CD1c-positive myeloid dendritic cell (primary cell): Measurements from ENCODE around the gene ACACA.
"Not testable (repeated sequence)": the region's sequence is repeated elsewhere in the genome, so short reads cannot be mapped to it uniquely, and the experiment has no call there.

ENCODE experiments used
- DNase-seq: peaks from one replicate; pipeline ENCODE4 v3.0.0-alpha.2; 2016; ENCODE audit errors: extremely low spot score

Gene ACACA

DNA sequence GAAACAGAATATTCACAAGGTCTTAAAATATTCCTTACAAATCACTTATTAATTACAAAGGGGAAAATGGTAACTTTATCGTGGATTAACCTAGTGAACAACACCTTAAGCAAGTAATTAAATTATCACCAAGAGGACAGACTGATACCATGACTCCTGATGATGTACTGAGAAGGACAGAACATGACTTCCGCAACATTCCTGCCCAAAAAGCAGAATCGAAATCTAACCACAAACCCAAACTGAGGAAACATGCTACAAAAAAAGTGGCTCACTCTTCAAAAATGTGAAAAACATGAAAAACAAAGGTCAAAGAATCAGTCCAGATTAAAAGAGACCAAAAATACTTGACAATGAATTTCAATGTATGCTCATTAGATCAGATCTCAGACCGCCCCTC is 306.4 kb downstream of the ACACA start:
- peak; percentile 45 for DNase-seq

DNA sequence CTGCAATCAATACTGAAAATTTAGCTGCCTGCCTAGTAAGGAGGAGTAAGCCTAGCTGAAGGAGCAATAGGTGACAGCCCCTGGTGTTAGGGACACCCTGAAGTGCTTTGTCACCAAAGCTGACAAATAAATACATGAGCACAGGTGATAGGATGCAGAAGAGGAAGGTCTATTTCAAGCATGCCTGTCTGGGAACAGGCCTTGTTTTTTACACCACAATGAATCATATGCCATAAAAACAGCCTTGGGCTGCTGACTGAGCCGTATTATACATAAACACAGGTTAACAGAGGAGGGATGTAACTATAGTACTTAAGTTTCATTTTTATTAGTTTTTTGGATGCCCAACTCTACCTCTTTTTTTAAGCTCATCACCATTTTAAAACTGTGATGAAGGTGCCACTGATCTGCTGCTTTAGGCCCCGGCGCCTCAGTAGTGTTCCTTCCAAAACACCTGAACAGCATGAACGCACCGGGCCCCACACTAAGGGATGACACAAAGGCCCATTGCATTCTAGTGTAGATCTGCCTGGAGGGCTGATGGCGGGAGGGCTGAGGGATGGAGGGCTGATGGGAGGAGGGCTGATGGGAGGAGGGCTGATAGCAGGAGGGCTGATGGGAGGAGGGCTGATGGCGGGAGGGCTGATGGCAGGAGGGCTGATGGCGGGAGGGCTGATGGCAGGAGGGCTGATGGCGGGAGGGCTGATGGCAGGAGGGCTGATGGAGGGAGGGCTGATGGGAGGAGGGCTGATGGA is 307.5 kb downstream of the ACACA start:
- DNase-seq, result no peak

DNA sequence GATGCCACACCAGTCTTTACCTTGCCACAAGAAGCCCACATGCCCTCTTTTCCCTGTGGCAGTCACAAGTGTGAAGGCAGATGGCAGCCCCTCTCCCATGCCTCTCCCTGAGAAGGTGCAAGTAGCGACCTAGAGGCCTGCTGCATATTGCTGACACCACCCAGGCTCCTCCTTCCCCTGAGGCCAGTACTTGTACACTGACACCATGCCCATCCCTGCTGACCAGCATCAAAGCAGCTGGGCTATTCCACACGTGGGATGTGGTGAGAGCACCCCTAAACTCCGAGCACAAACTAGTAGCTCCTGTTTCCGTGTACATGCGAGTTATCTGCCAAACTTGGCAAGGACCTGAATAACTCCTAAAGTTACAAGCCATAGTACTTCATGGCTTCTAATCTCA is 308.5 kb downstream of the ACACA start:
- DNase-seq, result no peak

DNA sequence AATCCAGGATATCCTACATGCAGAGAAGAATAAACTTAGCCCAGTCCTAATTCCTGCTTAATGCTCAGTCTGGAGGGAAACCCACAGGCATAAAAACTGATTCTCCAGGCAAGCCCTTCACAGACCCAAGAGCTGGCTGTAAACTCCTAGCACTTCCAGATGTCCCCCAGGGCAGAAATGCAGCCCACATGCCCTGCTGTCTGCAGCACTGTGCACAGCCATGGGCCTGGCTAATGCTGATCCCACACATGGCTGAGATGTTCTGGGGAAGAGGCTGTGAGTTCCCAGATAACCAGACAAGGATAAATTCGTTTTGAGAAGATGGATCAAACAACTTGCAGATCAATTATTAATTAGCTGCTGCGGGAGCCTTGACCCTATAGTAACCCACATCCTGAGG is 309.5 kb downstream of the ACACA start:
- no peak for DNase-seq

DNA sequence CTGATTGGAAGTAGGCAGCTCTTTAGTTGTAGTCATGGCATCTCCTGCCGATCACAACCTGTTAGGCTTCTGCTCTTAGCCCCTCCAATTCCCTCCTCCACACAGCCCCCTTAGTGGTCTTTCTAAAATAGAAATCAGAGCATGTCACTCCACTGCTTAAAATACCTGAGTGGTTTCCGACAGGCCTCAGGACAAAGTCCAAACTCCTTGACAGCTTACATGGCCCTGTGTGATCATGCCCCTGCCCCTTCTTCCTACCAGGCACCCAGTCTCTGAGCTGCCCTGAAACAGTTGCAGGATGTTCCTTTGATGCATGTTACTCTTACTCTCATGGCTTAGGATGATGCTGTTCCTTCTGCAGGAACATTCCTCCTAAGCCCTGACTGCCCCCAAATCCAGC is 310.6 kb downstream of the ACACA start:
- no peak for DNase-seq

DNA sequence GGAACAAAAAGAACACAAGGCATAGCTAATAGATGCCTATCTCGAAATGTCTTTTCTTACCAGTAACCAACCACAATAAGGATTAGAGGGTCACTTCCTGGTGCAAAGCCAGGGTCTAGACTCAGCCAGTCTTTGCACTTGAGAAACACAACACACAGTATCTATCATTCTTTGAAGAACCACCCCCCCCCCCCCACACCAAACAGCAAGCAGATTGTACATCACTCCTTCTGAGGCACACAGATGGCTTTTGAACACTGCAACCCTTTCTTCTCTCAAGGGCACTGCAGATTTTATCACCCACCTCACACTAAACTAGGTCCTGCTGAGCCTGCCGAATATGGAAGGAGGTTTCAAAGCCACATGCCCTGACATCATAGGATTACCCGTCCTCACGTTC is 312.2 kb downstream of the ACACA start:
- no peak for DNase-seq

DNA sequence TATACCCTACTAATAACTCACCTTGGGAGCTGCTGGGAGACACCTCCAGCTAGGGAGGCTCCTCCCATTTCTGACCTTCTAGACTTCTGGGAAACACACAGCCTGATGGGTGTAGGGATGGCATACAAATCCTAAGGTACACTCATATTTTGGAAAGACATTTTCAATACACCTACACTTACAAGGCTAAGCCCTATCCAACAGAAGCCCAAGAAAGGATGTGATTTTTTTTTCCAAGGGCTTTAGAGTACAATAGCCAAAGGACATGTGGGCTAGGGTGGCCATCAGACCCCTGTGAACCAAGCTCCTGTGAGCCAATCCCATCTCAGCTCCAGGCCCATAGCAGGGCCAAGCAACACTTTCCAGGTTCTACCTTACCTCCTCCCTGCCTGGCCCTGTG is 313.9 kb downstream of the ACACA start:
- DNase-seq, result no peak

DNA sequence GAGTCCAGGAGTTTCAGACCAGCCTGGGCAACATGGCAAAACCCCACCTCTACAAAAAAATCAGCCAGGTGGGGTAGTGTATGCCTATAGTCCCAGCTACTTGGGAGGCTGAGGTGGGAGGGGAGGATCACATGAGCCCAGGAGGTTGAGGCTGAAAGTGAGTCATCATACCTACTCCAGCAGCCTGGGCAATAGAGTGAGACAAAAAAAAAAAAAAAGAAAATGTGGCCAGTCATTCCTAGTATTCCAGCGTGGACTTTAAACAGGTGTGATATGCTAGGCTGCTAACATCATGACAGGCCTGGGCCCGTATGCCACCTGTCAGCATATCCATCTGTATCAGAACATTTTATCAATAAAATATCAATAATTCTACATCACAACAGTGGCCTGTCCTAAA is 314.6 kb downstream of the ACACA start:
- DNase-seq, result no peak

DNA sequence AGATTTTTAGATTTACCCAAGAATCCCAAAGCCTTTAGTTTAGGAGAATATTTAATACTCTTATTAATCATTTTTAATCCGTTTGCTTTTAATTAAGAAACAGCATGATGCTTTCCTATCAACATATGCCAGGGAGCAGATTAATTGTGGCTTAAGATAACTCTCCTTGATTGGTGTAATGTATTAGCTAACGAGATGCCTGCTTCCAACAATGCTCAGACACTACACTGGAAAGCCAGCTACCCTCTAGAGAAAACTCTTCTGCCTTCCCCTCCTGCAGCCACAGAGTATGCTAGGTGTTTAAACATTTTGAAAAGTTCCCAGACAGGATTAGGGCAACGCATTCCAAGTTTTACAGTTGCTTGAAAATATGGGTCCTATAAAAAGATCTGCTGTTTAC is 315.7 kb downstream of the ACACA start:
- no peak for DNase-seq

DNA sequence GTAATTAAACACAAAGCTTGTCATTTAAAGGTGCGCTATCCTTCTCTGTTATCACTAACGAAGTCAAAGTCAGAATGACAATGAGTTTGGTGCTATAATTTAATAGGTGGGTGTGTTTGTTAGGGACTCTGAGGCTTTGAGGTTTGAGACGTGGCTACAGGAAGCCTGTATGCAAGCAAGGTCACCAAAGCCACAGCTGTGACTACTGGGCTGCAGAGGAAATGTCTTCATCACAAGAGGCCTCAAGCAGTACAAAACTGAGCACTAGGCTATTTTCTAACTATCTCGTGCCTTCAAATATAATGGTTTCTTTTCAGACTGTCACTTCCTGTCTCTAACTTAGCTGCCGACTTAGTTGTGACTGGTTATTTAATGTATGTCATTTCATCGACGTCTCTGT is 316.7 kb downstream of the ACACA start:
- DNase-seq, result peak; percentile 28

DNA sequence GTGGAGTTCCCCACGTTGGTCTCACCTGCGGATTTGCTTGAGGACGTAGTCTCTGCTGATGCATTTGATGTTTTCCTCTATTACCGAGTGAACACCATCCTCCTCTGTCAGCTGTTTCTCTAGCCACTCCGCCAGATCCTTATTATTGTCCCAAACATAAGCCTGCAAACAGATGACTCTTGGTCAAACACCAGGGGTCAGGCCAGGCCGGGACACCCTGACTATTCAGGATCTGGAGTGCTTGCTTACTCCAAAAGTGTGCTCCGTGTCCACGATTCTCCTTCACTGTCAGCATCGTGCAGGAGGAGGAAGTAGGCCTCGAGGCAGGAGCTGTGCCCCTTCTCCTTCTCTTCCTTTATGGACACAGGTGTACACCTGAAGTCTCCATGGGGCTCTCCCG is 317.7 kb downstream of the ACACA start:
- DNase-seq, result no peak

DNA sequence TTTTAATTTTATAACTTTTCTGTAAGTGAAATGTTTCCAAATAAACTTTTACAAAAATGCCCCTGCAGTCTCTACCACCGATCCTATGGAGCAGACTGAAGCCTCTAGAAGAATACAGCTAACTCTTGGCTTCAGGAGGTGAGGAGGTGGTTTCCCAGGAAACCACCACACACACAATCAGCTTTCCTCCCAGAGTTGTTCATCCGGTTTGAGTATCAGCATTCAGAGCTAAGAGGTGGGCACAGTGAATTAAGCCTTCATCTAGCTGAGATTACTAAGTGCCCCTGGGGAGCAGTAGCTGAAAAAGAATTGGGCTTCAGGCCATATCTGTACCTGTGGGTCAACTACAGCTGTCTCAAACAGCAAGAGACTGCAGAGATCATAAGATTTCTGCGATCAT is 318.2 kb downstream of the ACACA start:
- DNase-seq, result no peak

DNA sequence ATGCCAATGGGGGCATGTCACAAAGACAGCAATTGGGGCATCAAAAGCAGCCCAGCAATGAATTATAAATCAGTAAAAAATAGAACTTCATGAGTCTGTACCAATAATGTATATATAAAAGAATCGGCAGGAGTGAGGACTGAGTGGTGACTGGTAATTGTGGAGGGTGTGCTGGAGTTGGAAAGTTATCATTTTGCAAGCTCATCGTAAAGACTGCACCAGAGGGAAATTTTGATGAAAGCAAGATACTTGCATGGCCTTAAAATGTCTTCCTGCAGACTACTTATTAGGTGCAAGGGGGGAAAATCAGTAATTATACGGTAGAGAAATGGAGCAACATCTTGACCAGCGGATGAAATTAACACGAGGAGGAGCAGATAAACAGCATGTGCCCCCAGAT is 319.0 kb downstream of the ACACA start:
- DNase-seq, result no peak

DNA sequence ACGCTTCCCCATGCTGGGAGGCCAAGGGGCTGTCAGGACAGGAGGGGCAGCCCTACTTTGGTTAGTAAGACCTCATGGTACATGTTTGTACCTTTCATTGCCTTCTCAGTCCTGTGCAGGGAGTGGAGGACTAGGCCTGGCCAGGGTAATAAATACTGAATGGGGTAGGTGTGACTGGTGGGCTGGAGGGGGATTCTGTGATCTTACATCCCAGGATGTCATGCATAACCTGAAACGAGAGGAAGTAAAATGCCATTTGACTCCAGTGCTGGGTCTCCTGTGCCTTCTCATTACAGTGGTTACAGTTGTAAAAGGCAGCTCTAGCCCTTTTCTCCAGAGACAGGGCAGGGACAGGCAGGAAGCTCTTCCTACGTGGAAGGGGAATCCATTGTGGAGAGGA is 319.7 kb downstream of the ACACA start:
- DNase-seq, result no peak

DNA sequence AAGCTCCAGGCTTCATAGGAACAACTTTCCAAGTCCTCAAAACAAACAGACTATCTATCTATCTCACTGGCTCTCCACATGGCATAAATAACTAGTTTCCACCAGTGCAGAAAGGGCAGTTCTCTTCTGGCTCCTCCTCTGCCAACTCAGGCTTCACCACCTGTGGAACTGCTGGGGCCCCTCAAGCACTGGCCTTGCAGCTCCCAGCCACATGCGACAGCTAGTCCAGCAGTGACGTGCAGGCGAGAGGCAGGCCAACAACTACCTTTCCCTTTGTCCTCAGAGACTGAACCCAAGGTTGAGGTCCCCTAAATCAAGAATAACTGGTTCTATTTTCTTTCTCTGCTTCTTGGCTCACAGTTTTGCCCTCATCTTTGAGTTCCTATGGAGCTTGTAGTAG is 320.3 kb downstream of the ACACA start:
- no peak for DNase-seq

DNA sequence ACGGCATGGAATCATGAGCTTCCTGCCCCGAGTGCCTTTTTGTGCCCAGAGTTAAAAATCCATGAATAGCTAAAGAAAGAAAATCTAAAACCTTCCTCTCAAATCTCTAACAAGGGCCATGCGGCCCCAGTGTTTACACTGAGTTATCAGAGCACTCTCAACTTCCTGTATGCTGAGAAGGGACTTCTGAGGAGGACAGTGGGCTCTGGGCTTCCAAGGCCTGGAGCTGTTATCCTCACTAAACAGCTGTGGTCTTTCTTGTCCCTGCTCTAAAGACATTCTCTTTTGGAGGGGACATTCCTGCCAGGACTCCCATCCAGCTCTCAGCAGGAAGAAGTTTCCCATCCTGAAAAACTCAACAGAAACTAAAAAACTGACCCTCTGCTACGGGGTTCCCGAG is 322.3 kb downstream of the ACACA start:
- no peak for DNase-seq

DNA sequence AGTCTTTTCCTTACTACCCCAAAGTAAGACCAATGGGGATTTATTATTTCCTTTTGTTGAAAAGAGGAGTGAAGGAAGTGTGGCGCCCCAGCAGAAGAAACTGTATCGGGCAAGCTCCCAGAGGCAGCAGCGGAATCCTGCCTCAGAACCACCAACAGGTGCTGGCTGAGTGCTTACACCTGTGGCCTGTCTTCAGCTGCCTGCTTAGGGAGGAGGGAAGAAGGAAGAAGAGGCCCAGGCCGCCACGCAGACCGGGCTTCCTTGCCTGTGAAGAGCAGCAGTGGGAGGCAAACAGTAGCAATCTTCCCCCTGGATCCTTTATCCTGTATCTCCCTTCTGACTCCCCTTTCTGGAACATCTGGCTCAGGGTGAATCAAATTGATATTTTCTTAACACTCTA is 323.2 kb downstream of the ACACA start:
- DNase-seq, result no peak

DNA sequence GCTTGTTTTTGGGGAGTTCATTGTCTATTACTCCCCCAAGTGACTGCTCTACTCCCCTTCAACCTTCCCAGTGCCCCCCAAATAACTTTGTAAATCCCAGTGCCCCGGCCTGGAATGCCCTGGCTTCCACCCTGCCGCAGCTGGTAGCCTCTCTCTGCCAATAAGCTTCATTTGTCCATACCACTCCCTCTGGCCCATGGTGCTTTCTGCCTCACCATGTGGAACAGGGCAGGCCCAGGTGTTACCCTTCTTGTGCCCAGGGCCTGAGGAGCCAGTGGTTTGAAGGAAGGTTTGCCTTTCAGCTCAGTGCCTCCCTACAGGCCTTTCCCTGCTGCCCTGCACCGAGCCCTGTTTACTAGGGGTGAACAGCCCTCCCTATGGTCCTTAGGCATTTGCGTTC is 323.7 kb downstream of the ACACA start:
- no peak for DNase-seq

DNA sequence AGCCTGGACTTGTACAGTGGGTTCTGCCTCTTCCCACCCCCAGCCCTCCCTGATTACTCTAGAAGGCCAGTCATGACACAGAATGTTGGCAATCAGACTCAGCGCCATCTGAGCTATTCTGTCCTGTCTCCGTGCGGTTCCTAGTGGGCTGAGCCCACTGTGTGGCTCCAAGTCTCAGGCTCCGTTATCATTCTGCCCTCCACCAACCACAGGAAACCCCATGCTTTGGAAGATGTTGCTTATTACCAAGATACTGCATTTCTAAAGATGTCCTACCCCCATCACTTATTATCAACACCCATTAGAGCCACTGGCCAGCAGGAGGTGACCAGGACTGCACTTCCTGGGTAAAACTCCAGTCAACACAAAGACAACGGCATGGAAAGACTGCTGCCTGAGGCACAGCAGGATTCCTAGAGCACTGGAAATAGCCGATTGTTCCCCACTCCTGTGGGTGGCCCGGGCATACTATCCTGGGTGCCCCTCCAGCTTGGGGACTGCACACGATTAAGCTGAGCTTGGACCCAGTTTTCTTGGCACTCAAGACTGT is 324.2 kb downstream of the ACACA start:
- DNase-seq, result no peak

DNA sequence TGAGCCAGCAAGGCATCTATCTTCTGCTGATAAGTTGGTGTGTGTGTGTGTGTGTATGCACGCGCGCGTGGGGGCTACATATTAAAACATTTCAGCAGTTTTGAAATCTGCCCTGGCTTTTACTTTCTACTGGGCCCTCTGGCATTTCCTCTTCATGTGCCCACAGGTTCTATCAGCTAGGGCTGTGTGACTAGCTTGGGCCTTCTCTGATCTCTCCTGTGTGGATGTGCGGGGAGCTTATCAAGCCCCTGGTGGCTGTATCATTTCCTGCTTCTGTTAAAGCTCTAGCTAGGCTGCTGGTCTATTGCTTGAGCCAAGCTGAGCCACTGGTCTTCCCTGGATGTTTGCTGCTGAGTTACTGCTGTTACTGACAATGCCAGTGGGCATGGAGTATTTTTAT is 325.3 kb downstream of the ACACA start:
- no peak for DNase-seq

DNA sequence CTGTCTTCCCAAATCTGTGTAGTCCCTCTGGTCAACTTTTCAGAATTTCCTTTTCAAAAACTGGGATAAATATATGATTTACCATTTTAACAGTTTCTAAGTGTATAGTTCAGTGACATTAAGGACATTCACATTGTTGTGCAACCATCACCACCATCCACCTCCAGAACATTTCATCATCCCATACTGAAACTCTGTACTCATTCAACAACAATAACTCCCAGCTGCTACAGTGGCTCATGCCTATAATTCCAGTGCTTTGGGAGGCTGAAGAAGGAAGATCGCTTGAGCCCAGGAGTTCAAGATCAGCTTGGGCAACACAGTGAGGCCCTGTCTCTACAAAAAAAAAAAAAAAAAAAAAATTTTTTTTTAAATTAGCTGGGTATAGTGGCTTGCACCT is 326.9 kb downstream of the ACACA start:
- peak; percentile 21 for DNase-seq

DNA sequence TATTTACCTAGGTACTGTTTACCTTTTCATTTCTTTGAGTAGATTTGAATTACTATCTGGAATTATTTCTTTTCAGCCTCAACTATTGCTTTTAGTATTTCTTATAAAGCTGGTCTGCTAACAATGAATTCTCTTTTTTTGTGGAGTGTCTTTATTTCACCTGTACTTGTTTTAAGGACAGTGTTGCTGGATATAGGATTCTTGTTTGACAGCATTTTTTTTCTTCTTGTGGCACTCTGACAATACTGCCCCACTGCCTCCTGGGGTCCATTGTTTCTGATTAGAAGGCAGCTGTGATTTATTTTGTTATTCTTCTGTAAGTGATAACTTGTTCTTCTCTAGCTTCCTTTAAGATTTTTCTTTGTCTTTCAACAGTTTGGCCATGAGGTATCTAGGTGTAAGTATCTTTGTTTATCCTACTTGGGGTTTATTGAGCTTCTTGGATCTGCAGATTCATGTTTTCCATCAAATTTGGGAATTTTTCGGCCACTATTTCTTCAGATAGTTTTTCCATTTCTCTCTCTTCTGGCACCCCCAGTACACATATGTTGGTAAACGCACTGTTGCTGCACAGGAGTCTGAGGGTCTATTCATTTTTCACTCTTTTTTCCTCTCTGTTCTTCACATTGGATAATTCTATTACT is 327.4 kb downstream of the ACACA start:
- DNase-seq, result no peak

DNA sequence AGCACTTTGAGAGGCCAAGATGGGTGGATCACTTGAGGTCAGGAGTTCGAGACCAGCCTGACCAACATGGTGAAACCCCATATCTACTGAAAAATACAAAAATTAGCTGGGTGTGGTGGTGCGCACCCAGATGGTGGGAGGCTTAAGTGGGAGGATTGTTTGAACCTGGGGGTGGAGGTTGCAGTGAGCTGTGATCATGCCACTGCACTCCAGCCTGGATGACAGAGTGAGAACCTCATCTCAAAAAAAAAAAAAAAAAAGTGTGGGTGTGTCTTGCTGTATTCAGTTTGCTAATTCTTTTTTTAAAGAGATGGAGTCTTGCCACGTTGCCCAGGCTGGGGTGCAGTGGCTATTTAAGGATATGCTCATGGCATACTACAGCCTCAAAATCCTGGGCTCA is 333.2 kb downstream of the ACACA start:
- DNase-seq, result not testable (repeated sequence)

DNA sequence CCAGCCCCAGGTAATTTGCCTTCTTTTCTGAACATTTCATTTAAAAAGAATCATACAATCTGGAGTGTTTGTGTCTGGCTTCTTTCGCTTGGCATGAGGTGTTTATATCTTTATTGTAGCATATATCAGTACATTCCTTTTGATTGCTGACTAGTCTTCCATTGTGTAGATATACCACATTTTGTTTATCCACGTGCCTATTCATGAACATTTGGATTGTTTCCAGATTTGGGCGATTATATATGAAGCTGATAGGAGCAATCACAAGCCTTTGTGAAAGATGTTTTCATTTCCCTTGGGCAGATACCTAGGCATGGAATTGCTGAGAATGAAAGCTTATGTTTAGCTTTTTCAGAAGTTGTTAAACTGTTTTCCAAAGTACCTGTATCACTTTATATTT is 337.5 kb downstream of the ACACA start:
- no peak for DNase-seq
